ENCODE data around the gene BANP.
"Not testable (repeated sequence)": the region's sequence is repeated elsewhere in the genome, so short reads cannot be mapped to it uniquely, and the experiment has no call there.

Gene BANP

DNA sequence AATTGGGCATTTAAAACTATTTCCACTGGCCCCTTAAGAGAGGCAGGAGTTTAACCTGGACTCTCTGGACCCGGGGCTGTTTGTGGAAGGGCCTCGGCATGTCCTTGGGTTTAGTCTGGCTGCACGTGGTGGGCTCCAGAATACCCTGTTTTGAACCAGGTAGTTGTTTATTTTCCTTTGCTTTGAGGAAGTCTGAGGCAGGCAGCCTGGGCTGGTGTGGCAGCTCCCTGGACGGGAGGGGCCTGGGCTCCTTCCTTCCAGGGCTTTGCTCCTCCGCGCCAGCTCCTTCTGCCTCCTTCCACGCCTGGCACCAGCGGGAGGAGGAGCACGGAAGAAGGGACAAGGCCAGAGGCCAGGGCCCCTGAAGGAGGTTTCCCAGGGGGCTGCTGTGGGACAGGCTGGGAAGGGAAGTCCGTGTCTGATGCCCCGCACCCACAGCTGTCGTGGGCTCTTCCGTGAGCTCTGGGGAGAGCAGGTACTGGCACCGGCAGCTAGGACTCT, 15.5 kb downstream of the BANP start:
- no peak for DNase-seq

DNA sequence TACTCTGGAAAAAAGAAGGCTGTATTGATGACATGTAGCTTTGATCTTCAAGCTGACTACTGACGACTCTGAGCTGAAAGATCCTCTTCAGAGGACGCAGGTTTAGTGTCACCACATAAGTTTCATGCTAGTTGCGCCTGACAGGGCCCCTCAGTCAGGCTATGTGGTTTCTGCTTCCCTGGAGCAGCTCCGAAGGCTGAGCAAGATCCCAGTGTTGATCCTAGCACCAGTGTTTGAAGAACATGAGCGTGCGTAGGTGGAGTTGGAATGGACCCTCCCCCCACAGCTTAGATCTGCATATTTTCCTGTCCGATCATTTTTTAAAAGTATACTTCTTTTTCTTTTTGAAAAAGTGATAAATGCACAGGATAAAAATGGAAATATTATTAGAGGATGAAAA, 17.3 kb downstream of the BANP start:
- DNase-seq, result no peak

DNA sequence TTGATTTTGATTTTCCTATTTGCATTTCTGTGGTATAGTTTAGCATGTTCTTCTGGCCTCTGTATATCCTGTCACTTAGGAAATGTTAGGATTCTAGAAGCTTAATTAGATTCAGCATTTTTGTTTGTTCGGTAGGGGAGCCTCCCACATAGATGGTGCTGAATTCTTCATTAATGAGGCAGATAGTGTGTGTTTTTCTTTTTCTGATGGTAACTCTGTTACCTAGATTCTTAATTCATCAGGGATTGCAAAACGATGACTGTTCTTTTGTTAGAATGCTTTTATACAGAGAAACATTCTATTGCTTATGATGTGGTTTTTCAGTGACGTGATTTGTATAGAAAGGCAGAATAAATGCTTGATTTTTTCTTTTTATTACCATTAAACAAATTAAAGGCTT, 19.0 kb downstream of the BANP start:
- DNase-seq, result no peak

DNA sequence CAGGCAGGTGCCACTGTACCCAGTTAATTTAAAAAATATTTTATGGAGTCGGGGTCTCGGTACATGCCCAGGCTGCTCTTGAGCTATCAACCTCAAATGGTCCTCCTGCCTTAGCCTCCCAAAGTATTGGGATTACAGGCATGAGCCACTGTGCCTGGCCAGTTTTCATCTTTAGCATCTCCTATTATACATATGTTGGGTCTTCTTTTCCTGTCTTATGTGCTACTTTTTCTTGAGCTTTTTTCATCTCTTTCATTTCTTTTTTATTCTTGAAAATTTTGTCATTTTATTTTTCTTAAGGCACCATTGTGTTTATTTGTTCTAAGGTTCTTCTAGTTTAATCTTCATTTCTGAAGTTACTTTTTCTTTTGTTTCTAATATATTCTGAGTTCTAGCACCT, 20.7 kb downstream of the BANP start:
- DNase-seq, result no peak

DNA sequence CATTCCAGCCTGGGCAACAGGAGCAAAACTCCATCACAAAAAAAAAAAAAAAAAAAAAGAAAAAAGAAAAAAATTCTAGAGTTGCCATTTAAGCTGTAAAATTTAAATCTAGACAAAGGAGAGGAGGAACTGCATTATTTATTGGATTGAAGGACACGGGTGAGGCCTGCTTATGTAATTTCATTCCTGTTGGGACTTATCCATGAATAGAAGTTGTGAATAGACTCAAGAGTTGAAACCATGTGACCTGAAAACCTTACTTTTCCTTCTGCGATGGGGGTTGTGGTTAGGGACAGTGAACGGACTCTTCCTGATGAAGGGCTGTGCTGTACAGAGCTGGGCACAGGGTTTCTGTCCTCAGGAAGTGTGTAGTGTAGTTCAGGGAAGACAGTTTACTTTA, 22.5 kb downstream of the BANP start:
- DNase-seq, result no peak

DNA sequence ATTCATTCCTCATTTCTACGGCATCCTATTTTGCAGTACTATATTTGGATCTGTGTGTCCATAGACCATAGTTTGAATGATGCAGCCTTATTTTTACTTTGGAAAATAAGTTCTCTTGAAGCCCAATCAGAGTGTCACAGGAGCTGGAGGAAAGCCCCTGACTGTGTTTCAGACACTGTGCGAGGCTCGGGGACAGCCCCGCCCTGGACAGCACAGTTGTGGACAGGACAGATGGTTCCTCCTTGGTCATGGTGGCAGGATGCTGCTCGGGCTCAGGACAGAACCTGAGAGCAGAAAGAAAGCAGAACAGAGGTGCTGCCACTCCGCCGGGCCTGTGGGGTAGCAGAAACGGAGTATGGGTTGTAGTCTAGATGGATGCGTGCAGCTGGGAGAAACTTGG, 22.9 kb downstream of the BANP start:
- no peak for DNase-seq

DNA sequence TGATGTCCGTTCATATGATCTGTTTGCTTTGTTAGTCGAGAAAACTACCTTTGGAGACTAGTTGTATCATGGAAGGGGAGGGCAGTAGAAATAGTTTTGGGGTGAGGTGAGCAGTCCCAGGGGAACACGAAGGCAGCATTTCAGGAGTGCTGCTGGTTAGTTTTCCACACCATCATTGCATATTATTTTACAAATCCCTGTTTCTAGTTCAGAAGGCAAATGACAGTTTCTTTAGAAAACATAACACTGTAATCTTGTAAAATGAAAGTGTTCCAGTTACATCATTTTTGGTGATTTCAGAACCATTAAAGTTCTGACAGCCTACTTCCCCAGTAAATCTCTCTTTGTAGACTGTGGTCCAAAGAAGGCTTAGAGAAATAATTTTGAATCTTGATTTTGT, 25.4 kb downstream of the BANP start:
- no peak for DNase-seq

DNA sequence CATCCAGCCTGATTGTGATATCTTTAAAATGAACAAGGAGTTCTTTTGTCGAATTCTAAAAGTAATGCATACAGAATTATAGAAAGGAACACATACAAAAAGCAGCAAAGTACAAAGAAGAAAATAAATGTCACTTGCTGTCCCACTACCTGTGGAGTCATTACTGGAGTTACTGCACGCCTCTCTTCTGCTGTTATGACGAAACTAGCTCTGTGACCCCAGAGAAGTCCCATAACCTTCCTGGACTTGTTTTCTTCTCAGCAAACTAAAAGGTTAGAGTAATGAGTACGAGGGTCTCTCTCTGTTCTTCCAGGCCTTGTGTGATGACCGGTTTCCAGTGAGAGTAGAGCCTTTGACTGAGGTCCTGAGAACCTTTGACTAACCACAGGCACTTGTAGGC, 26.9 kb downstream of the BANP start:
- DNase-seq, result no peak

DNA sequence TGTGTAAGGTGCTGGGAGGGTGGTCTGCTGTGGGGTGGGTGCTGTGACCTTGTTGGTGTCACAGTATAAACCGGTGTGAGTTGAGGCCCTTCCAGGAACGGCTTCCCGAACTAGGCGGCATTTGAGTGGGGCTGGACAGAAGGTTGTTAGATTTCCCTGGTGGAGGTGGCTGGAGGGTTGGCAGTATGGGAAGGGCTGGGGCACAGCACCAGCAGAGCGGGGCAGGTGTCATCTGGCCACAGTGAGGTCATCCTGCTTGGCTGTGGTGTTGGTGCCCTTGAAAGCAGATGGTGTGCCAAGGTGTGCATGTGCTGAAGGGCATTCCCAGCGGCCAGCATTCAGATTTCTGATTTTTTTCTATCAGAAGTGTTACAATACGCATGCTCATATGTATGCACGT, 28.1 kb downstream of the BANP start:
- DNase-seq, result no peak

DNA sequence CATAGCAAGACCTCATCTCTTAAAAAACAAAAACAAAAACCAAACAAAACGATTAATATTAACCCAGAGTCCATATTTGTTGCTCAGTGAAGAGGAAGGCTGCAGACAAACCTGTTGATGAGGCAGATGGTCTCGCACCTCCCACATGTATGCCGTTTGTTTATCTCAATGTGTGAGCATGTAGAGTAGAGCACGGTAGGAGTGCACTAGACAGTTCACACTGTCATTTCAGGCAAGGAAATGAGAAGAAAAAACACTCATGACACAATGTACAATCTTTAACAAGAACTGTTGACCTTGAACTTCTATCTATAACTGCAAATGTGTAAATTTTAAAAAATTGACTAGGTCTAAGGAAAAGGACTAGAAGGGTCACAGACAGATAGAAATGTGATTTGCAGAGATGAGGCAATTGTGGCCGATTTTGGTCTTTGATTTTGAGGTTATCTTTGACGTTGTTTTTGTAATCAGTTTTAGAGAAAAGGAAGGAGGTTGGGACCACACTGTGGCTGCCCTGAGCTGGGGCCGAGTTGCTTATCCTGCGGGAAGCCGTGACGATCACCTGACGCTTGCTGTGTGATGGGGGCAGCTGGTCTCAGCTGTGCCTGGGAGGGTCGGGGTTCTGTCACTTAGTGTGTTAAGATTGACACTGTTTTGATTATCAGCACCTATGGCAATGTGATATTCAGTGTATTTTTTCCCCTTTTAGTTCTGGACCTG, 28.8 kb downstream of the BANP start:
- DNase-seq, result not testable (repeated sequence)

DNA sequence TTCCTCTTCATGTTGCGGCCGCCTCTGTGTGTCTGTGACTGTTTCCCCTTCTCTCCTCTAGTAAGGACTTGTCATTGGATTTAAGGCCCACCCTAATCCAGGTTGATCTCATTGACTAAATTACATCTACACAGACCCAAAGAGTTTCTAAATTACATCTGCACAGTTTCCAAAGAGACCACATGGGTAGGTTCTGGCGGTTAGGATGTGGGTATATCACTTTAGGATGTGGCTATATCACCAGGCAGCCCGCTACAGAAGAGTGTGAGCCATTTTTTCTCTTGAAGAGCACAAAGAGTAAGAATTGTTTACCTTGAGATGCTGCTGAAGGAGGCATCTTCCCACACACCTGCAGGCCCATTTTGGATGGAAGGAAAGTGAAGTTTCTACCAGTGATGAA, 30.1 kb downstream of the BANP start:
- not testable (repeated sequence) for DNase-seq

DNA sequence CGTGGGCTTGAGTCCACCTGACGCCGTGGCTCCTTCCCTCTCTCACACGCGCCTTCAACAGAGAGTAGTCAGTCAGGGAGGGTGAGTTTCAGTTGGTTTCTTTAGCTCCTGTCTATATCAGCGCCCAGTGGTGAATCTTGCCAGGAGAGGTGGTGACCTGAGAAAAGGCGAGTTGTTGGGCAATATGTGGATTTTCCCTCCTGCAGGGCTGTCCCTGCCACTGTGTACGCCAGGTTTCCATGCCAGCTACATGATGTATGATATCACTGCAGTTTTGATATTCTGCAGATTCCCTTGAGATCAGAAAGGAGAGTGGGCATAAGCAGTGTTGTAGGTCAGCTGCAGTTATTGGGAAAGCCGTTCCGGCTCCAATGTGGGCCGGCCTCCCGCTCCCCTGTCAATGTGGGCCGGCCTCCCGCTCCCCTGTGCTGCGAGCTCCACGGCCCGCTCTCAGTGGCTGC, 31.4 kb downstream of the BANP start:
- no peak for DNase-seq

DNA sequence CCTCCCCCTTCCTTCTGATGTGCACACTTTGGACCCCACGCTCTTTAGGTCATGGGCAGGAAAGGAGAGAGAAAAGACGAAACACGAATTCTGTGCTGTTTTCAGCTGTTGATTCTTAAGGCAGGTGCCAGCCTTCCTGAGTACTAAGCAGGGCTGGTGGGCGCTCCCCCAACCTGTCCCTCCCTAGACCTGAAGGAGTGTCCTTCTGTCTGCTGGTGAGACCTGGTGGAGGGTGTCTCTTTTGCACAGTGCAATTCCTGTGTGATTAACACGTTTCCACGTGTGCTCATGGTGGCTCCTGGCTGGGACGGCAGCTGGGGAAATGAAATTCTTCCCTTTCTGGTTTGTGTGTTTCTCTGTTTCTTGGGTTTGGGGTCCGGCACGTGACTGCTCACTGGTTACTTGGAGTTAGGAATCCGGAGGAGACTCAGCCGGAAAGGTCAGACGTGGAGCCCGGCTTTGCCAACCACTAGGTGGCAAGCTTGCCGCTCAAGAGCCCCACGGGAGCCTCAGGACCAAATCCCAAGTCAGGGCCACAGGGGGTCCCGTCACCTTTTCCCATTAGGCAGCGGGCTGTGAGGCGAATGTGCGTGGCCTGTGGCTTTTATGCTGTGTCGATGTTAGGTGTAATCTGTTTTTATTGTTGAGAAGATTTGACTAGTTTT, 32.0 kb downstream of the BANP start:
- not testable (repeated sequence) for DNase-seq

DNA sequence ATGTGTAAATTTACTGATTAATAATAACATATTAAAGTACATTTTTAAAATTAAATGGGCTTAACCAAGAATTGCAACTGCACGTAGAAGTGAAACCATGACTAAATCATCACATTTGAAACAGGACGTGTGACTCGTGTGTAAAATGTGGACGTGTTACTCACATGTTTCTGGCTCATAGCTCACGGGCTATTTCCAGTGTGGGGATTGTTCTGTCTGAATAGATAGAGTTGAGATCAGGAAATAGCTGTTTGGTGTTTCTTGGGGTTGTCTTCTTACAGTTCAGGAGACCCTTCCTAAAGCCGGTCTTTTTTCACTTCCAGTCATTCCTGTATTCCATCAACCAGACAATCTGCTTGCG, 32.5 kb downstream of the BANP start:
- DNase-seq, result not testable (repeated sequence)

DNA sequence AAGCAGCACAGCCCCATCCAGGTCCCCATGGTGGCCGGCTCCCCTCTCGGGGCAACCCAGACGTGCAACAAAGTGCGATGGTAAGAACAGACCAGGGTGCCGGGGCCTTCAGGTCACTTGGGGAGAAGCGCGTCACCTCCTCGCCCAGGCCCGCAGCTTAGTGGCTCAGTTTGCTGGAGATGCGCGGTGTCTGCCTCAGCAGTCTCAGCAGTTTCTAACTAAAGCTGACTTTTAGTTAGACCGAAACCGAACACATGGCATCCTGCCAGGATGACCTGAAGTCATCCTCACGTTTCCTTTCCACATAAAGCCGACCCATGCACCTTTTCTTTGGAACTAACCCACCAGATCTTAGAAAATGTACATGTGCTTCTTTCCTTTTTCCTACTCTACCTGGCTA, 32.9 kb downstream of the BANP start:
- DNase-seq, result not testable (repeated sequence)

DNA sequence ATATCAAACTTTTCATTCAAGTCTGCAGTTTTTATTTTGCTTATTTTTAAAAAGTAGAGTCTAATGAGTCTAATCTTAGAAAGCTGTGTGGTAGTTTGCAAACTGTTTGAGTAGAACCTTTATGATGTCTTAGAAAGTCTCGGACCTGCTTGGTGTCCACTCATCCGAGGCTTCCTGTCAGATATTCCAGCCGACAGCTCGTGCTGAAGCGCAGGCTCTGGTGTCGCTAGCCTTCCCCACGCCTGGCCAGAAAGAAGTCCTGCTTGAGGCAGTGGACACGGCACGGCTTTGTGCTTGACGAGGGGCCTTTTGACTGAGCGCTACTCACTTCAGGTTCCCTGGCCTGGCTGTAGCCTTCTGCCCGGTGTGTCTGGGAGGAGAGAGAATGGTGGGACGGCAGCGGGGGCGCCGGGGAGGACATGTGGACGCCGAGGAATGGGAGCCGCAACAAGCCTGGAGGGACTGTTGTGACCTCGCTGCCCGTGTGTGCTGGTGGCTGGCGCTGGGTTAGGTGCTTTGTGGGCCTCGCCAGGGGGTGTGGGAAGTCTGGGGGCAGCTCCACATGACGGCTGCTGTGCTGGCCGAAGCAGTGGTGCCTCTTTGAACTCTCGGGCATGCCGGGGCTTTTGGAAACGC, 33.5 kb downstream of the BANP start:
- no peak for DNase-seq

DNA sequence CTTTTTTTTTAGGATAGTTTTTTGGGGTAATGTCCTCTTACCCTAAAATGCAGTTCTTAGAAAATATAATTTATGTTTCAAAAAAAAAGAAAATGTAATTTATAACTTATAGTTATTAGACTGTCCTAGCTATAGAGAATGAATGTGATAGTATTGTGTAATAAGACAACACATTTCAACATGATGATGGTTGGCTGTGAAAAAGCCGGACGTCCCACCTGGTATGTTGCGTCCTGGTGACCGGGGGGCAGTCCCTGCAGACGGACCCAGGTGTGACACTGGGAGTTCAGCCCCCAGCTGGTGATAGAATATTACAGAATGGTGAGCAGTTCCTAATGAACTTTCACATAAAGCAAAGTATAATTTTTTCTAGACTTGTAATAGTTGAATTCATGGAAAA, 34.3 kb downstream of the BANP start:
- DNase-seq, result not testable (repeated sequence)

DNA sequence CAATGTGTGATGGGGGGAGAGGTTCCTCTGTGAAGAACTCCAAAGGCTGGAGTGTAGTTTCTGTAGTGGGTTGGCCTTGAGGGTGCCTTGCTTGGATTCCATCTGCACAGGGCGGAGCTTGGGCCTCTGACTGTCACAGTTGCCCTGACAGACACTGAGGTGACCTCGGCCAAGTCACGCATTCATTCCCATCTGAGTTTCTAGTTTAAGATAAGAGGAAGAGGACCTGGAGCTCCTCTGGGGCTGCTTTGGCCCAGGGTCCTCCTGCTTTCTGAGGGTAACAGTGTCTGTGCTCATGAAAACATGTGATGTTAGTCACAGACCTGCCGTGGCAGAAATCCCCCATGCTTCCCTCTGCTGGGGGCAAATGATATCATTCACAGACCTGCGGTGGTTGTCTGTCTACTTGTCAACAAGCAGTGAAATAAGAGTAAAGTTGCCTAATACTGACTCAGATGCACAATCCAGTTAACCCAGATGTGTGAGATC, 35.2 kb downstream of the BANP start:
- not testable (repeated sequence) for DNase-seq

DNA sequence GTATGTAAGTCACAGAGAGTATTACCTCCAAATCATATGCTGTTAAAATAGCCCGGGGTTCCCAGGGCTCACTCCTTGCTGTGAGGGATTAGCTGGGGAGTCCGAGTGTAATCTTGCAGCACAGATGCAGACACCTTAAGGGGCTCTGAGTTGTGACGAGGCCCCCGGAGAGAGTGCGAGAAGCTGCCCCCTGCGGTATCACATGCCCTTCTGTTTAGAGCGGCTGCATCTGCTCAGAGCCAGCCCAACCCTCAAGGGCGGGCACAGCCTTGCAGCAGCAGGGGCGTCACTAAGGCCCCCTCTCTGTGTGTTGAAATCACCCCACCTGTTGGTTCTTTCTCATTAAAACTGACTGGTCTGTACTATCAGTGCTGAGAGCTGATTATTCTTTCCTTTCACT, 37.4 kb downstream of the BANP start:
- DNase-seq, result not testable (repeated sequence)

DNA sequence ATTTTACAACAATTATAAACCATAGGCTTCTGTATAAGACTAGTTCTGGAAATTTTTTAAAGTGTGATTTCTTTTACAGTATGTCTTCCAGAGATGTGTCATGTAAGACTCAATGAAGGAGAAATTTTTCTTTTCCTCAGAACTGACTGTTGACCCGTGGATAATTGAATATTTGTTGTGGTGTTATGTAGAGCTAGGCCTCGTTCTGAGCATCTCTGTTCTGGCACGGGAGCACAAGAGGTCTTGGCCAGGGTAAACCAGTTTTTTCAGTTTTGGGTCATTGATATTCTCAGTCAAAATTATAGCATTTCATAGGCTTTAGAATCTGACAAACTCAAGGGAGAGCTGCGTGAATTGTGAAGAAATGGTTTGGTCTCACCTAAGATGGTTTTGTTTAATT, 39.0 kb downstream of the BANP start:
- DNase-seq, result not testable (repeated sequence)

DNA sequence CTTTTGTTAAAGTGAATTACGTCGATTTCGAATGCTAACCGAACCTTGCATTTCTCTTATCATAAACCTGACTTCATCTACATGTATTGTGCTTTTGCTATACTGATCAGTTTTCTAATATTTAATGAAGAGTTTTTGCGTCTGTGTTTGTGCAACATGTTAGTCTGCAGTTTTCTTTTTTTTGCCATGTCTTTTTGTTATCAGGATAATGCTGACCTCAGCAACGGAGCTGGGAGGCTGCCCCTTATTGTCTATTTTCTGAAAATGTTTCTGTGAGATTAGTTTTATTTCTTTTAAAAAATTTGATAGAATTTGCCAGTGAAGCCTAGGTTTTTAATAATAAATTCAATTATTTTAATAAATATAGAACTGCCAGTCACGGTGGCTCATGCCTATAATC, 40.9 kb downstream of the BANP start:
- DNase-seq, result not testable (repeated sequence)

DNA sequence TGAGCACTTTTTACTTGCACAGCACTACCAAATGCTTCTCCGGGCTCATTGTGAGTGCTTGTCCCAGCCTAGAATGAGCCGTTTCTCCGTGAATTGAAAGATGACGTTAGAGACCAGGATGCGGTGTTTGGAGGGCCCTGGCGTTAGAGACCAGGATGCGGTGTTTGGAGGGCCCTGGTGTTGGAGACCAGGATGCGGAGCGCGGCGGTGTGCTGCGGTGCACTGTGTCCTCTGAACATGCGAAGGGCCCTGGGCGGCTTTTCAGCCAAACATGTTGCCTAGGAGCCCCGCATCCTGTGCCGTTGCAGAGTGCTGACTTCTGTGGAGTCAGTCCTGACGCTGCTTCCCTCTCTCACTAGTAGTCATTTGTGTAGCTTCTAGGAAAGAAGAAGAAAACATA, 42.7 kb downstream of the BANP start:
- no peak for DNase-seq

DNA sequence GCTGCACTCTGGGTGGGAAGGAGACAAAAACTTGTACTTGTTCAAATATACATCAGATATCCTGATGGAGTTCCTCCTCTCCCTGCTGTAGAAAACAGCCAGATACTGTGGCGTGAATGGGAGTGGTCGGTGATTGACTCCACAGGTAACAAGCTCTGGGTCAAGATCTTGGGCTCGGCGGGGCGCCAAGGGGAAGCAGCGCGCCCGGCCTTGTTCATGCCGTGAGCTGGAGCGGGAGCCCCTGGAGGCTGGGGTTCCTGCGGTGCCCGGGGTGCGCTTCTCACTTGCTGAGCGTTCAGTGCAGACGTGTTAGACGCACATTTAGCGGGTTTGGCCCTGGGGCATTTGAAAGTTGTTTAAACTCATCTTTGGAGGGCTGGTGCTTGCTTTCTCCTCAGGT, 44.4 kb downstream of the BANP start:
- DNase-seq, result no peak
